WTC11 (cell line): ENCODE measurements around the gene LARP1.

Experiments
- SMAD4 ChIP-seq: sonication (generic); formaldehyde crosslinking; IDR thresholded peaks from 2 replicates; pipeline ENCODE4 v1.8.0; 2022; ENCODE audit warnings: mild to moderate bottlenecking, missing genetic modification reagents
- ZNF263 ChIP-seq: sonication (generic); formaldehyde crosslinking; IDR thresholded peaks from 2 replicates; pipeline ENCODE4 v1.8.1; 2022; ENCODE audit warnings: low read depth, mild to moderate bottlenecking, moderate library complexity, missing genetic modification reagents

- TF ChIP-seq ZNF263 (CRISPR knock-in tag) (no peak), SMAD4 (no peak)
Measured at GRCh38 chr5:154794525-154795234, 39.5 kb downstream of the LARP1 start.
